Right renal cortex interstitium (tissue), 3 donors: ENCODE data around the gene SLC26A6. TPM values are rescaled to one million over a fixed set of nuclear protein-coding genes. Genes with fewer than 3 reads are reported as not detected.

ENCODE experiments used
- DNase-seq, 3 donors: peaks; one replicate each; pipeline ENCODE4 v3.0.0-alpha.2; 2013; ENCODE audit warnings: low read depth in 3 of 3, low spot score in 2 of 3
- polyA plus RNA-seq, 3 donors: library from polyadenylated mRNA; unstranded; fragments of 120-200 nt; gene quantifications; one replicate each; pipeline ENCODE4 v1.2.1, GENCODE V29; 2013; ENCODE audit not compliant: insufficient read length in 3 of 3

The SLC26A6 gene
- polyA plus RNA-seq, result 10 to 100 TPM; 16.5 to 26.2 (median 18.4) TPM

GRCh38 chr3:48635222-48636021 lies at the start of gene SLC26A6:
Gene SLC26A6, minus strand, starts transcription at chr3:48635461. Its CDS starts 68 bp downstream, at chr3:48635393.
- peak; percentile 72 to 94 (median 90) for DNase-seq

GRCh38 chr3:48684480-48685143 lies 49.4 kb upstream of the SLC26A6 start:
- DNase-seq, result no peak

- no peak for DNase-seq
Measured at GRCh38 chr3:48684054-48684349, 48.7 kb upstream of the SLC26A6 start.

GRCh38 chr3:48682786-48683185 lies 47.5 kb upstream of the SLC26A6 start:
- DNase-seq, result no peak

- DNase-seq, result no peak
Measured at GRCh38 chr3:48681974-48682610, 46.8 kb upstream of the SLC26A6 start.

GRCh38 chr3:48681541-48681880 lies 46.2 kb upstream of the SLC26A6 start:
- DNase-seq, result no peak

- DNase-seq, result no peak
Measured at GRCh38 chr3:48680811-48681540, 45.7 kb upstream of the SLC26A6 start.

GRCh38 chr3:48679411-48680391 lies 44.4 kb upstream of the SLC26A6 start:
- no peak for DNase-seq

GRCh38 chr3:48678566-48679380 lies 43.5 kb upstream of the SLC26A6 start:
- DNase-seq, result no peak

- DNase-seq, result no peak
Measured at GRCh38 chr3:48678056-48678455, 42.8 kb upstream of the SLC26A6 start.

GRCh38 chr3:48674505-48674904 lies 39.2 kb upstream of the SLC26A6 start:
- DNase-seq, result no peak

GRCh38 chr3:48672522-48672921 lies 37.3 kb upstream of the SLC26A6 start:
- DNase-seq, result no peak

- no peak for DNase-seq
Measured at GRCh38 chr3:48664929-48665328, 29.7 kb upstream of the SLC26A6 start.

GRCh38 chr3:48664313-48664644 lies 29.0 kb upstream of the SLC26A6 start:
- DNase-seq, result no peak

GRCh38 chr3:48663489-48664312 lies 28.4 kb upstream of the SLC26A6 start:
- DNase-seq, result peak; percentile 76 to 91 (median 90)

GRCh38 chr3:48662753-48663488 lies 27.7 kb upstream of the SLC26A6 start, which contains the start of gene CELSR3:
Gene CELSR3, minus strand, starts transcription at chr3:48662886. Its CDS starts 252 bp downstream, at chr3:48662634.
- peak in 1 of 3 donors; percentile 51 for DNase-seq

GRCh38 chr3:48662145-48662752 lies 27.0 kb upstream of the SLC26A6 start:
- DNase-seq, result no peak
